D721Med (cell line): ENCODE results near the gene FAM83G.

Experiments used
- DNase-seq: peaks from one replicate; pipeline ENCODE4 v3.0.0; 2011; ENCODE audit warnings: low spot score; ENCODE audit not compliant: insufficient read length
- FAIRE-seq: peaks from 2 replicates; lab custom pipeline; 2011; peaks lifted over from hg19 to GRCh38; lab: Jason Lieb, UNC
- TF ChIP-seq, protein P1 (sequence below): IDR thresholded peaks from 2 replicates; pipeline ENCODE4 v1.5.1; 2012; ENCODE audit warnings: mild to moderate bottlenecking, control low read depth; ENCODE audit not compliant: insufficient read depth; ENCODE audit errors: missing control alignments

The FAM83G gene

DNA sequence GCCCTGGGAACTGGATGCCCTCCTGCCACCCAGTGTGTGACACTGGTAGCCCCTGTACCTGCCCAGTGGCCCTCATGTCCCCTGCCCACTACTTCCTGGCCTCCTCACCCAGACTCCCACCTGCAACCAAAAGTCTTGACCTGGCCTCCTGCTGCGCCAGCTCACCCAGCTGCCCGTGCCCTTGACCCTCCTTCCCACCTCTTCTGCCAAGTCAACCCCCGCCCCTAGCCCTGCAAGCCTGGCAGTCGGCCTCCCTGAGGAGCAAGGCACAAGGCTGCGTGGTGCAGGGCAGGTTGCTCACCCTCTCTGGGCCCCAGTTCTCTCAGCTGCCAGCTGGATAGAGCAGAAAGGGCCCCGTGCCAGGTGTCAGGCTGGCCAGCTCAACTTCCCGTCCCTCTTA, 12.3 kb upstream of the FAM83G start:
- FAIRE-seq: no peak
- no peak for DNase-seq
- TF ChIP-seq, protein P1, sequence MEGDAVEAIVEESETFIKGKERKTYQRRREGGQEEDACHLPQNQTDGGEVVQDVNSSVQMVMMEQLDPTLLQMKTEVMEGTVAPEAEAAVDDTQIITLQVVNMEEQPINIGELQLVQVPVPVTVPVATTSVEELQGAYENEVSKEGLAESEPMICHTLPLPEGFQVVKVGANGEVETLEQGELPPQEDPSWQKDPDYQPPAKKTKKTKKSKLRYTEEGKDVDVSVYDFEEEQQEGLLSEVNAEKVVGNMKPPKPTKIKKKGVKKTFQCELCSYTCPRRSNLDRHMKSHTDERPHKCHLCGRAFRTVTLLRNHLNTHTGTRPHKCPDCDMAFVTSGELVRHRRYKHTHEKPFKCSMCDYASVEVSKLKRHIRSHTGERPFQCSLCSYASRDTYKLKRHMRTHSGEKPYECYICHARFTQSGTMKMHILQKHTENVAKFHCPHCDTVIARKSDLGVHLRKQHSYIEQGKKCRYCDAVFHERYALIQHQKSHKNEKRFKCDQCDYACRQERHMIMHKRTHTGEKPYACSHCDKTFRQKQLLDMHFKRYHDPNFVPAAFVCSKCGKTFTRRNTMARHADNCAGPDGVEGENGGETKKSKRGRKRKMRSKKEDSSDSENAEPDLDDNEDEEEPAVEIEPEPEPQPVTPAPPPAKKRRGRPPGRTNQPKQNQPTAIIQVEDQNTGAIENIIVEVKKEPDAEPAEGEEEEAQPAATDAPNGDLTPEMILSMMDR: no peak

- TF ChIP-seq, protein P1: no peak
- FAIRE-seq: no peak
These were observed 11.7 kb upstream of the FAM83G start for GRCh38 chr17:19016297-19016696.

GRCh38 chr17:19015428-19015827, 10.9 kb upstream of the FAM83G start:
- FAIRE-seq (no peak), DNase-seq (no peak)
- TF ChIP-seq, protein P1: no peak

More at GRCh38 chr17:19016297-19016696, 11.7 kb upstream of the FAM83G start:
- DNase-seq: no peak

DNA sequence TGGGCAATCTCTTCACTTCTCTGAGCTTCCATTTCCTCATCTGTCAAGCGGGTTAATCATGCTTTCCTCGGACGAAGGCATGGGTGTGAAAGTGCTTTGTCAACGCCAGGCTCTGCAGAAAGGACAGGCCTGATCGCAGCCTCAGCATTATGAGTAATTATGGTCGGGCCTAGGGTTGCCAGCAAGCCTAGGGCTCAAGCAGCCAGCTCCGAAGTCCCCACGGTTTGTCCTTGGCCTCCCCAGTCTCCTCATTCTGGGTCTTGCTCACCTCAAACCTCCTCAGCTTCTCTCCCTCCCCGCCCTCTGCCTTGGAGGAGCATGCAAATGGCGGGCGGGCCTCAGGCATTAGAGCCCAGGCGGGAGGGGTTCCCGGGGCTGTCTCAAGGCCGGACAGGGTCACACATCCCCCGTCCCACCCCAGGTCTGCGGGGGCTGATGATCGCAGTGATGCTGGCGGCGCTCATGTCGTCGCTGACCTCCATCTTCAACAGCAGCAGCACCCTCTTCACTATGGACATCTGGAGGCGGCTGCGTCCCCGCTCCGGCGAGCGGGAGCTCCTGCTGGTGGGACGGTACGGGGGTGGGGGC, 10.2 kb upstream of the FAM83G start:
- TF ChIP-seq, protein P1: no peak
- no peak for DNase-seq
- FAIRE-seq: no peak

DNA sequence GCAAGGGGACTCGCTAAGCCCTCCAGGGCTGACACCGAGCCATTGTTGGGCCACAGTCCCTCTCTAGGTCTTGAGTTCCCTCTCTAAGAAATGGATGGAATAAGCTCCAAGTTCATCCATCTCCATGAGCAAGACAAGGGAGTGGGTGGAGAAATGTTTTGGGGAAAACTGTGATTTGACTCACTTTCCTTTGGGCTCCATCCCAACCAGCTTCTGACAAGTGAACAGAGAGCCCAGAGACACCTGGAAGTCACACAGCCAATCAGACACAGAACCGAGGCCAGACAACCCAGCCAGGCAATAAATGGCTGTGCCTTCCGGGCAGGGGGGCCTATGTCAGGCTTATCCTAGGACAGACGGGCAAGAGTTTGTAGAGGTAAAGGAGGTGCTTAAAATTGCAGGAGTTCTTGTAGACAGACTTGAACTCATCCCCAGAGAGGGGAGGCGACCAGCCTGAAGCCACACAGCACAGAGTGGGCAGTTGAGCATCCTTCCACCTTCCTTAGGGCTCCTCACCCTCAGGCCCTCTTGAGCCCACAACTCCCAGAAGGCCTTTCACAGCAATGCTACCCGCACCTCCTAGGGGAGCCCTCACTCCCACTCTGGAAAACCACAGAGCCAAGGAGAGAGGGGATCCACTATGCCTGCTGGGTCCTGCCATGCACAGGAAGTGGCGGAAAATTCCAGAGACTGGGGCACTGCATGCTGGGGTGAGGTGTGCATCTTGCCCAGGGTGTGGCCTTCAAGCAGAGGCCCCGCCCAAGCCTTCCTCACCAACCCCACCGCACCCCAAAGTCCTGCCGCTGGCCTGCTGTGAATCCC, 9.5 kb upstream of the FAM83G start:
- TF ChIP-seq, protein P1: no peak
- FAIRE-seq: no peak
- DNase-seq: no peak

DNA sequence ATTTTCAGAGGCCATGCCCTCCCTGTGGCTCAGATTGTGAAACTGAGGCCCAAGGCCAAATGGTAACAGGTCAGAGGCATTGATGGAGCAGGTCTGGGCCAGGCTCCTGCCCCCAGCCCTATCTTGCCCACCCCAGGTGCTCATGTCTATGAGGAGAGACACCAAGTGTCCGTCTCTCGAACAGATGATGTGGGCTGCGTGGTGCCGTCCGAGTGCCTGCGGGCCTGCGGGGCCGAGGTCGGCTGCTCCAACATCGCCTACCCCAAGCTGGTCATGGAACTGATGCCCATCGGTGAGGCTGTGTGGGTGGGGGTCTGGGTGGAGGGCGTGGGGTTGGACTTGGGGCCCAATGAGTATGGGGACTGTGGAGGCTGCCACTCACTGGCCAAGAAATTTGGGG, 8.7 kb upstream of the FAM83G start:
- FAIRE-seq (no peak), DNase-seq (no peak)
- TF ChIP-seq, protein P1: no peak
